ENCODE results near the gene PRR14L.

DNA sequence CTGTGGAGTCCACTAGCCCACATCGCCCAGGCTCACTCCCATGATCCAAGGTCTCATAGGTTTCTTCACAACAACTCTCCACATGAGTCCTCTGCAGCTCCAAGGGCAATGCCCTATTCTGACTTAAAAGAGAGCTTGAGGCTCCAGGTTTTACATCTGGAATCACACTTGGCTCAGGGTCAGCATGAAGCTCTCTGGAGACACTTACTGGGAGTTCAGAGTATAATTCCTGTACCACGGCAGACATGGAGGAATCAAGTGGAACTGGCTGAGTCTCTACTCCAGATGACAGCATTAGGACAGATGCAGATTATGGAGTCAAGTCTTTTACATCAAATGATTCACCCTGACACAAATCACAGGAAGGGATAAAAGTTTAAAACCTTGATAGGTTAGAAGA lies 11.4 kb downstream of the PRR14L start:
- TF ChIP-seq CTCF (IDR thresholded peaks at IDR 0.05; ENCODE audit: extremely low read depth in 1 of 2, insufficient read depth in 1 of 2, low read depth in 1 of 2, low read length in 2 of 2) (no peak), EZH2 (IDR thresholded peaks at IDR 0.05; ENCODE audit: borderline replicate concordance, low read depth, low read length, severe bottlenecking) (no peak), FOS (IDR thresholded peaks at IDR 0.05; ENCODE audit: borderline replicate concordance, insufficient read depth, low read length) (no peak), POLR2A (IDR thresholded peaks at IDR 0.05; ENCODE audit: low read depth, low read length) (no peak), MYC (IDR thresholded peaks at IDR 0.05; ENCODE audit: low read depth, low read length) (no peak)
- TF ChIP-seq, protein P1, sequence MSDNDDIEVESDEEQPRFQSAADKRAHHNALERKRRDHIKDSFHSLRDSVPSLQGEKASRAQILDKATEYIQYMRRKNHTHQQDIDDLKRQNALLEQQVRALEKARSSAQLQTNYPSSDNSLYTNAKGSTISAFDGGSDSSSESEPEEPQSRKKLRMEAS (IDR thresholded peaks at IDR 0.05; ENCODE audit: insufficient read depth, insufficient read length), result no peak

Data from endothelial cell of umbilical vein (primary cell).